GM10248 (cell line): ENCODE measurements around the gene SLC36A3.
"Not testable (repeated sequence)": the region's sequence is repeated elsewhere in the genome, so short reads cannot be mapped to it uniquely, and the experiment has no call there.

Experiments used
- CTCF ChIA-PET: fragments of 300-600 bp; sonication (Branson Sonifier 250); formaldehyde crosslinking; extraction: SDS; loops from one replicate; lab custom pipeline; 2021; ENCODE audit warnings: antibody characterized with exemption; lab: Yijun Ruan, JAX
- POLR2A ChIA-PET: fragments of 350-650 bp; sonication (Branson Sonifier 250); formaldehyde crosslinking; extraction: SDS; loops from one replicate; lab custom pipeline; 2020; ENCODE audit warnings: antibody characterized with exemption; lab: Yijun Ruan, JAX
- DNase-seq: peaks from one replicate; pipeline ENCODE4 v3.0.0; 2012; ENCODE audit errors: extremely low spot score
- TF ChIP-seq, protein P1 (sequence below): IDR thresholded peaks from 2 replicates; pipeline ENCODE4 v1.5.1; 2012; ENCODE audit warnings: mild to moderate bottlenecking, low read depth; ENCODE audit errors: extremely low read depth, missing control alignments, control extremely low read depth

The SLC36A3 gene

DNA sequence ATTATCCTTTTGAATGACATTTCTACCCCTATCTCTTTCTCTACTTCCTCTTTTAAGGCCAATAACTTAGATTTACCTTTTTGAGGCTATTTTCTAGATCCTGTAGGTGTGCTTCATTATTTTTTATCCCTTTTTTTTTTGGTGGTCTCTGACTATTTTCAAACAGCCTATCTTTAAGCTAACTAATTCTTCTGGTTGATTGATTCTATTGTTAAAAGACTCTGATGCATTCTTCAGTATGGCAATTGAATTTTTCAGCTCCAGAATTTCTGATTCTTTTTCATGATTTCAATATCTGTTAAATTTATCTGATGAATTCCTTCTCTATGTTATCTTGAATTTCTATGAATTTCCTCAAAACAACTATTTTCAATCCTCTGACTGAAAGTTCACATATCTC, 7.4 kb upstream of the SLC36A3 start:
- TF ChIP-seq, protein P1, sequence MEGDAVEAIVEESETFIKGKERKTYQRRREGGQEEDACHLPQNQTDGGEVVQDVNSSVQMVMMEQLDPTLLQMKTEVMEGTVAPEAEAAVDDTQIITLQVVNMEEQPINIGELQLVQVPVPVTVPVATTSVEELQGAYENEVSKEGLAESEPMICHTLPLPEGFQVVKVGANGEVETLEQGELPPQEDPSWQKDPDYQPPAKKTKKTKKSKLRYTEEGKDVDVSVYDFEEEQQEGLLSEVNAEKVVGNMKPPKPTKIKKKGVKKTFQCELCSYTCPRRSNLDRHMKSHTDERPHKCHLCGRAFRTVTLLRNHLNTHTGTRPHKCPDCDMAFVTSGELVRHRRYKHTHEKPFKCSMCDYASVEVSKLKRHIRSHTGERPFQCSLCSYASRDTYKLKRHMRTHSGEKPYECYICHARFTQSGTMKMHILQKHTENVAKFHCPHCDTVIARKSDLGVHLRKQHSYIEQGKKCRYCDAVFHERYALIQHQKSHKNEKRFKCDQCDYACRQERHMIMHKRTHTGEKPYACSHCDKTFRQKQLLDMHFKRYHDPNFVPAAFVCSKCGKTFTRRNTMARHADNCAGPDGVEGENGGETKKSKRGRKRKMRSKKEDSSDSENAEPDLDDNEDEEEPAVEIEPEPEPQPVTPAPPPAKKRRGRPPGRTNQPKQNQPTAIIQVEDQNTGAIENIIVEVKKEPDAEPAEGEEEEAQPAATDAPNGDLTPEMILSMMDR, result no peak
- no peak for DNase-seq
- POLR2A ChIA-PET, result no interaction called here
- CTCF ChIA-PET, result interaction anchor here (0.8 to 1.3 kb wide), 3 partner anchors 10 to 22 kb away, joined by 3 read pairs; no protein-coding TSS in a partner anchor

DNA sequence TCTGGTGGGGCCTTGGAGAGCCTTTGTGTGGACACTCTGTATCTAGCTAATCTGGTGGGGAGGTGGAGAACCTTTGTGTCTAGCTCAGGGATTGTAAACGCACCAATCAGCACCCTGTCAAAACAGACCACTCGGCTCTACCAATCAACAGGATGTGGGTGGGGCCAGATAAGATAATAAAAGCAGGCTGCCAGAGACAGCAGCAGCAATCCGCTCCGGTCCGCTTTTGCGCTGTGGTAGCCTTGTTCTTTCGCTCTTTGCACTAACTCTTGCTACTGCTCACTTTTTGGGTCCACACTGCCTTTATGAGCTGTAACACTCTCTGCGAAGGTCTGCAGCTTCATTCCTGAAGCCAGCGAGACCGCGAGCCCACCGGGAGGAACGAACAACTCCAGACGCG, 6.3 kb upstream of the SLC36A3 start:
- DNase-seq, POLR2A ChIA-PET: not testable (repeated sequence)
- CTCF ChIA-PET, result interaction anchor here (0.8 to 1.6 kb wide), 3 partner anchors 9 to 18 kb away, joined by 3 read pairs; no protein-coding TSS in a partner anchor

DNA sequence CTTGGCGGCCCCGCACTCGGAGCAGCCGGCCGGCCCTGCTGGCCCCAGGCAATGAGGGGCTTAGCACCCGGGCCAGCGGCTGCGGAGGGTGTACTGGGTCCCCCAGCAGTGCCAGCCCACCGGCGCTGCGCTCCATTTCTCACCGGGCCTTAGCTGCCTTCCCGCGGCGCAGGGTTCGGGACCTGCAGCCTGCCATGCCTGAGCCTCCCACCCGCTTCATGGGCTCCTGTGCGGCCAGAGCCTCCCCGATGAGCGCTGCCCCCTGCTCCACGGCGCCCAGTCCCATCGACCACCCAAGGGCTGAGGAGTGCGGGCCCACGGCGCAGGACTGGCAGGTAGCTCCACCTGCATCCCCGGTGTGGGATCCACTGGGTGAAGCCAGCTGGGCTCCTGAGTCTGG, 5.7 kb upstream of the SLC36A3 start:
- POLR2A ChIA-PET, DNase-seq: not testable (repeated sequence)
- CTCF ChIA-PET, result interaction anchor here (1.6 kb wide), 1 partner anchor 10 kb away, joined by 3 read pairs; no protein-coding TSS in a partner anchor

DNA sequence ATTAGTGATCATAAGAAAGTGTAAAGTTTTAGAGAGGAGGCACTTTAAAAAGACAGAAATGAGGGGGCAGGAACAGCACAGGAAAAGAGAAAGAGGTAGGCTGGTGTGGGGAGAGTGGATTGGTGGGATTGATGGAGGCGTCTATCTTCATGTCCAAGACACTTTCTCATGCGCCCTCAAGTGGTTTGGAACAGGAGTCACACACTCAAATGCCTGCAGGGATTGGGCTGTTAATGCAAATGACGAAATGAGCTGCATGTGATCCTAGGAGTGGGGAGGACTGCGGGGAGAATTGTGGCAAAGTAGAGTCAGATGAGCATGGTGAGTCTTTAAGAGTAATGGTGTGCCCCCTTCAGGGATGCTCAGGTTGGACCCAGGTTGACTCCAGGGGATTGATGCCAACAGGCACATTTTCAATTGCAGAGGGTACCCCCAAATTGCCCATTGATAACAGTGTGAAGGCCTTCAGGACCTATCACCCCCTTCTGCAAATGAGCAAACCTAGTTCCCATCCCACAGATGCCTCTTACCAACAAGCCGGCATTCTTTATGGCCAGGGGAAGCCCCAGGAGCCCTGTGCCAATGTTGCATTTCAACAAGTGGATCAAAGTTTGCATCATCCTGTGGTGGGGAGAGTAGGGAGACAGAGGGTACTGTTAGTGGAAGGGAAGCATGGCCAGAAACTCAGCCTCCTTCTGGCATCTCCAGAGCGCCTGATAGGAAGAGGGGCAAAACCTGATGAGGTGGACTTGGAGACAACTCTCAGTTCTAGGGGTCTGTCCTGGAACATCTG, 5.3 kb downstream of the SLC36A3 start:
- POLR2A ChIA-PET, result no interaction called here
- CTCF ChIA-PET, result interaction anchor here (1.1 to 4.5 kb wide), 3 partner anchors 12 to 183 kb away, joined by 3 to 14 read pairs (median 3); no protein-coding TSS in a partner anchor
- DNase-seq, result no peak
- TF ChIP-seq, protein P1, result no peak

DNA sequence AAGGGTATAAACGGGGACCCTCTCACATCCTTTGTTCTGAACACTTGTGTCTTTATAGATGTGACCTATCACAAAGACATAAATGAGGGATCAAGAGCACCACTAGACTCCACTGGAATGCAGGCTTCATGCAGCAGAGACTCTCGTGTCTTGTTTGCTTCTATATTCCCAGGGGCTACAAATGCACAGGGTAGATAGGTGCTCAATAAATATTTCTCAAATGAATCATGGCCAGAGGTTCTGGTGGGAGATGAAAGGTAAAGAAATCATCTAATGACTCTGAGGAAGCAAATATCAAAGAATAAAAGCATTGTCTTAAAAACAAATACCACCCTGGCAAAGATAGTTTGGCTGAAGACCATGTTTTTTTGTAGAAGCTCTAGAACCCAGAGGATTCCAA, 6.6 kb downstream of the SLC36A3 start:
- CTCF ChIA-PET, result interaction anchor here (0.9 to 4.5 kb wide), 4 partner anchors 8 to 182 kb away, joined by 3 to 14 read pairs (median 4); no protein-coding TSS in a partner anchor

DNA sequence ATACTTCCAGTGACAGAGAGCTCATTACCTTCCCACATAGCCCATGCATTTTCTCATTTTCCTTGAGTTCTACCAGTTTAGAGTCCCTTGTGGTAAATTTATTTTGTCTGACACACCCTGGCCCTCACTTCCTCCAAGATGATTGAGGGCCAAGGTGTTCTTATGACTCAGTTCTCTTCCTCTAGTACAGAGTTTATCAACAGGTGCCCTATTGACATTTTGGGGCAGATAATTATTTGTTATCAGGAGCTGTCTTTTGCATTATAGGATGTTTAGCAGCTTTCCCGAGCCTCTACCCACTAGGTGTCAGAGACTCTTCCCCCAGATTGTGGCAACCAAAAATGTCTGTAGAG, 7.1 kb downstream of the SLC36A3 start:
- DNase-seq, result no peak
- ChIA-PET POLR2A (no interaction called here), CTCF (interaction anchor here (0.9 to 4.5 kb wide), 3 partner anchors 9 to 20 kb away, joined by 3 to 14 read pairs (median 4); no protein-coding TSS in a partner anchor)
- TF ChIP-seq, protein P1, result no peak

More for the DNA sequence above, 6.6 kb downstream of the SLC36A3 start:
- POLR2A ChIA-PET, result no interaction called here
- no peak for DNase-seq
- TF ChIP-seq, protein P1, result no peak

DNA sequence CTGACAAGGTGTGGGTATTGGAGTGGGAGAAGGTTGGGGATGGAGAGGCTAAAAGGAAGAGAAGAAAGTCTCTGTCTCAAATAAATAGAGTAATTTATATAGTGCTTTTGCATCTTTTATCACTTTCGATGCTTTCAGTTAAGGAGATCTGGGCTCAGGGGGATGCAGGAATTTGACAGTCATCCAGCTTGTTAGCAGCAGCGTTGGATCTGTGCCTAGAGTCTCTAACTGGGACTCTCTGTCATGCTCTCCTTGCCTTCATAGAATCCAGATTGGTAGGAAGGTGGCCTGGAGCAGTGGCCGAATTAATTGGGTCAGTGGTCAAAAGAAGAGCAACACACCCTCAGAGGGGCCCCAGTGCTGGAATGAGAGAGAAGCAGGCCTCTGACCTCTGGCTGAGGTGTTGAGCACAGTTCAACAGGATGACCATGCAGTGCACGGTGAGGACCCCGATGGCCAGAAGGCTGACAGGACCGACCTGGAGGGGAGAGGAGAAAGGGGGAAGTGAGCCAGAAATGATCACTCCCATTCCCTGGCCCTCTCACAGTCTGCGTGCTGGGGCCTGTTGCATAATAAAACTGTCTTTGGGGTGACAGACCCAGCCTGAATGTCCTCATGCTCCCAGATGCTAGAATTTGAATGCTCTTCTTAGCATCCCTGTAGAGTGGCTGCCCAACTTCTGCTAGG, 7.6 kb downstream of the SLC36A3 start:
- DNase-seq, result no peak
- TF ChIP-seq, protein P1, result no peak
- POLR2A ChIA-PET, result no interaction called here
- CTCF ChIA-PET, result interaction anchor here (0.9 to 4.5 kb wide), 3 partner anchors 9 to 21 kb away, joined by 3 to 14 read pairs (median 4); no protein-coding TSS in a partner anchor
